MCF 10A (cell line): ENCODE results near the gene NDOR1. TPM values are rescaled to one million over a fixed set of nuclear protein-coding genes. Genes with fewer than 3 reads are reported as not detected.

Source experiments
- BruUV-seq: library from RNA; stranded (reverse); fragments of 400-500 nt; replicated peaks from 2 replicates; lab custom pipeline; 2021; lab: Mats Ljungman, UMichigan
- CTCF ChIA-PET: fragments of 300-600 bp; sonication (Branson Sonifier 250); formaldehyde crosslinking; extraction: SDS; loops from one replicate; lab custom pipeline; 2021; ENCODE audit warnings: antibody characterized with exemption, inconsistent platforms; lab: Yijun Ruan, JAX
- POLR2A ChIA-PET: fragments of 300-600, 350-650 bp; sonication (Branson Sonifier 250); formaldehyde crosslinking; extraction: SDS; loops from one replicate; lab custom pipeline; 2020; ENCODE audit warnings: antibody characterized with exemption, inconsistent platforms; lab: Yijun Ruan, JAX
- DNase-seq: peaks from one replicate; pipeline ENCODE4 v3.0.0-alpha.2; 2018; ENCODE audit not compliant: unreplicated experiment
- H3K27ac Mint-ChIP-seq: one replicate; pipeline ENCODE4 v1.8.0; 2022; ENCODE audit warnings: mild to moderate bottlenecking, low read depth, mixed read lengths; ENCODE audit not compliant: unreplicated experiment
- H3K27me3 Mint-ChIP-seq: one replicate; pipeline ENCODE4 v1.8.0; 2022; ENCODE audit warnings: mixed read lengths; ENCODE audit not compliant: insufficient read depth, unreplicated experiment
- H3K36me3 Mint-ChIP-seq: one replicate; pipeline ENCODE4 v1.8.0; 2022; ENCODE audit warnings: mild to moderate bottlenecking, moderate library complexity, mixed read lengths; ENCODE audit not compliant: insufficient read depth, unreplicated experiment
- H3K4me1 Mint-ChIP-seq: one replicate; pipeline ENCODE4 v1.8.0; 2022; ENCODE audit warnings: mixed read lengths; ENCODE audit not compliant: insufficient read depth, unreplicated experiment
- H3K4me3 Mint-ChIP-seq: one replicate; pipeline ENCODE4 v1.8.0; 2022; ENCODE audit warnings: mild to moderate bottlenecking, moderate library complexity, mixed read lengths; ENCODE audit not compliant: unreplicated experiment
- H3K9me3 Mint-ChIP-seq: one replicate; pipeline ENCODE4 v1.8.0; 2022; ENCODE audit warnings: mixed read lengths; ENCODE audit not compliant: unreplicated experiment
- intact Hi-C: fragments of 100-400 bp; cut with micrococcal nuclease; formaldehyde crosslinking; loops from 2 replicates; pipeline ENCODE4 v1.14.1; 2022
- total RNA-seq: library from RNA; stranded (reverse); gene quantifications from 2 replicates; pipeline ENCODE4 v1.2.3, GENCODE V29; 2022
- TF ChIP-seq, protein P1 (sequence below): fragments of 200-600 bp; IDR thresholded peaks from one replicate; pipeline ENCODE4 v1.8.0; 2022; ENCODE audit warnings: antibody characterized with exemption, mild to moderate bottlenecking; ENCODE audit not compliant: unreplicated experiment

The NDOR1 gene
- total RNA-seq, 1 experiment from 2014 or later = 18.0 TPM

- no peaks in the 10 kb centered on the region for H3K4me1 Mint-ChIP-seq
- ChIA-PET CTCF (interaction anchor here (0.6 kb wide), 1 partner anchor 99 kb away, joined by 3 read pairs; no protein-coding TSS in a partner anchor), POLR2A (no interaction called here)
- TF ChIP-seq, protein P1, sequence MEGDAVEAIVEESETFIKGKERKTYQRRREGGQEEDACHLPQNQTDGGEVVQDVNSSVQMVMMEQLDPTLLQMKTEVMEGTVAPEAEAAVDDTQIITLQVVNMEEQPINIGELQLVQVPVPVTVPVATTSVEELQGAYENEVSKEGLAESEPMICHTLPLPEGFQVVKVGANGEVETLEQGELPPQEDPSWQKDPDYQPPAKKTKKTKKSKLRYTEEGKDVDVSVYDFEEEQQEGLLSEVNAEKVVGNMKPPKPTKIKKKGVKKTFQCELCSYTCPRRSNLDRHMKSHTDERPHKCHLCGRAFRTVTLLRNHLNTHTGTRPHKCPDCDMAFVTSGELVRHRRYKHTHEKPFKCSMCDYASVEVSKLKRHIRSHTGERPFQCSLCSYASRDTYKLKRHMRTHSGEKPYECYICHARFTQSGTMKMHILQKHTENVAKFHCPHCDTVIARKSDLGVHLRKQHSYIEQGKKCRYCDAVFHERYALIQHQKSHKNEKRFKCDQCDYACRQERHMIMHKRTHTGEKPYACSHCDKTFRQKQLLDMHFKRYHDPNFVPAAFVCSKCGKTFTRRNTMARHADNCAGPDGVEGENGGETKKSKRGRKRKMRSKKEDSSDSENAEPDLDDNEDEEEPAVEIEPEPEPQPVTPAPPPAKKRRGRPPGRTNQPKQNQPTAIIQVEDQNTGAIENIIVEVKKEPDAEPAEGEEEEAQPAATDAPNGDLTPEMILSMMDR = no peak
- H3K36me3 Mint-ChIP-seq = no peaks in the 10 kb centered on the region
- intact Hi-C loops = no loop called here
- no peak overlapping the region for H3K27ac Mint-ChIP-seq
- H3K4me3 Mint-ChIP-seq = no peak overlapping the region
- no peak for DNase-seq
- H3K9me3 Mint-ChIP-seq = no peaks in the 10 kb centered on the region
- no TSS peak for BruUV-seq
- peaks cover 13% of the 10 kb centered on the region for H3K27me3 Mint-ChIP-seq
Observed at GRCh38 chr9:137167277-137167746, 38.2 kb upstream of the NDOR1 start.

- peaks cover 13% of the 10 kb centered on the region for H3K27me3 Mint-ChIP-seq
- no TSS peak for BruUV-seq
- ChIA-PET CTCF (no interaction called here), POLR2A (interaction anchor here (1.4 to 2.0 kb wide), 2 partner anchors 27 to 38 kb away, joined by 3 to 7 read pairs; no protein-coding TSS in a partner anchor)
- no peaks in the 10 kb centered on the region for H3K36me3 Mint-ChIP-seq
- intact Hi-C loops = no loop called here
- H3K9me3 Mint-ChIP-seq = no peaks in the 10 kb centered on the region
- H3K4me3 Mint-ChIP-seq = peak overlapping the region; percentile 53
- H3K27ac Mint-ChIP-seq = no peak overlapping the region
- TF ChIP-seq, protein P1 = no peak
- H3K4me1 Mint-ChIP-seq = no peaks in the 10 kb centered on the region
- DNase-seq = no peak
Observed at GRCh38 chr9:137167747-137168572, 37.5 kb upstream of the NDOR1 start.

GRCh38 chr9:137168573-137168903, 37.0 kb upstream of the NDOR1 start:
- intact Hi-C loops = no loop called here
- no TSS peak for BruUV-seq
- no peaks in the 10 kb centered on the region for H3K9me3 Mint-ChIP-seq
- no peaks in the 10 kb centered on the region for H3K36me3 Mint-ChIP-seq
- peak overlapping the region; percentile 53 for H3K4me3 Mint-ChIP-seq
- no peak for DNase-seq
- peaks cover 13% of the 10 kb centered on the region for H3K27me3 Mint-ChIP-seq
- ChIA-PET CTCF (no interaction called here), POLR2A (interaction anchor here (1.4 to 2.0 kb wide), 3 partner anchors 21 to 39 kb away, joined by 3 to 9 read pairs (median 7); partner anchors contain the start of gene SSNA1)
- TF ChIP-seq, protein P1 = no peak
- H3K4me1 Mint-ChIP-seq = no peaks in the 10 kb centered on the region
- H3K27ac Mint-ChIP-seq = no peak overlapping the region
